Endodermal cell (in vitro differentiated cells): ENCODE results near the gene DTNBP1. TPM values are rescaled to one million over a fixed set of nuclear protein-coding genes. Genes with fewer than 3 reads are reported as not detected.

ENCODE experiments used
- DNase-seq: peaks from one replicate; pipeline ENCODE4 v3.0.0-alpha.2; 2017
- H3K27ac ChIP-seq: 2 replicates; pipeline ENCODE4 v1.5.1; 2013; ENCODE audit warnings: mild to moderate bottlenecking, low read depth, low read length, moderate library complexity
- H3K27me3 ChIP-seq: 2 replicates; pipeline ENCODE4 v1.6.1; 2013; ENCODE audit warnings: mild to moderate bottlenecking, low read length, moderate library complexity; ENCODE audit not compliant: insufficient read depth, control insufficient read depth, poor library complexity, severe bottlenecking
- H3K36me3 ChIP-seq: 2 replicates; pipeline ENCODE4 v1.7.0; 2013; ENCODE audit warnings: mild to moderate bottlenecking, low read length, moderate library complexity; ENCODE audit not compliant: control insufficient read depth, insufficient read depth
- H3K4me1 ChIP-seq: one replicate; pipeline ENCODE4 v1.7.0; 2013; ENCODE audit warnings: low read length; ENCODE audit not compliant: control insufficient read depth, insufficient read depth
- H3K4me3 ChIP-seq: 2 replicates; pipeline ENCODE4 v1.5.1; 2013; ENCODE audit warnings: mild to moderate bottlenecking, low read length, moderate library complexity
- H3K9ac ChIP-seq: 2 replicates; pipeline ENCODE4 v1.6.1; 2013; ENCODE audit warnings: mild to moderate bottlenecking, low read length, moderate library complexity; ENCODE audit not compliant: poor library complexity, severe bottlenecking; ENCODE audit errors: extremely low read depth
- H3K9me3 ChIP-seq: 2 replicates; pipeline ENCODE4 v1.6.1; 2013; ENCODE audit warnings: mild to moderate bottlenecking, low read length, moderate library complexity; ENCODE audit not compliant: control insufficient read depth
- H3K27ac Mint-ChIP-seq: 2 replicates; pipeline ENCODE4 v1.8.0; 2020; ENCODE audit warnings: mixed read lengths
- H3K27me3 Mint-ChIP-seq: 2 replicates; pipeline ENCODE4 v1.8.0; 2021; ENCODE audit warnings: mild to moderate bottlenecking, mixed read lengths; ENCODE audit not compliant: insufficient read depth
- H3K36me3 Mint-ChIP-seq: 2 replicates; pipeline ENCODE4 v1.8.0; 2020; ENCODE audit warnings: low read depth, mixed read lengths
- H3K4me1 Mint-ChIP-seq: 2 replicates; pipeline ENCODE4 v1.8.0; 2020; ENCODE audit warnings: mixed read lengths
- H3K4me3 Mint-ChIP-seq: 2 replicates; pipeline ENCODE4 v1.8.0; 2020; ENCODE audit warnings: mild to moderate bottlenecking, moderate library complexity, mixed read lengths
- H3K9me3 Mint-ChIP-seq: 2 replicates; pipeline ENCODE4 v1.8.0; 2020; ENCODE audit warnings: mild to moderate bottlenecking, mixed read lengths
- WGBS, 2 experiments: methylation state at CpG; one replicate each; pipeline versions ENCODE4 v1.1.5 to v1.1.7; 2013; ENCODE audit warnings: missing lambda C conversion rate in 2 of 2, mixed read lengths in 1 of 2; ENCODE audit not compliant: insufficient coverage in 1 of 2, insufficient read length in 1 of 2; 5-methylcytosine and 5-hydroxymethylcytosine counted together
- total RNA-seq, 2 donors: library from RNA; stranded (reverse); fragmentation: NEBNext Ultra II Directional in 1 of 2; extraction: Animal tissue kit (Norgen Biotek cat#: 25700) in 1 of 2; gene quantifications; 2 replicates in 1 of 2; 3 replicates in 1 of 2; pipeline ENCODE4 v1.2.1, GENCODE V29; 2021
- TF ChIP-seq, protein P1 (sequence below): fragments of 200-600 bp; sonication (generic); conservative IDR thresholded peaks from 2 replicates; pipeline ENCODE4 v1.5.0; 2021; ENCODE audit warnings: antibody characterized with exemption, mild to moderate bottlenecking

The DTNBP1 gene
- total RNA-seq, 2 donors from 2014 or later: 14.1 to 31.4 TPM

DNA sequence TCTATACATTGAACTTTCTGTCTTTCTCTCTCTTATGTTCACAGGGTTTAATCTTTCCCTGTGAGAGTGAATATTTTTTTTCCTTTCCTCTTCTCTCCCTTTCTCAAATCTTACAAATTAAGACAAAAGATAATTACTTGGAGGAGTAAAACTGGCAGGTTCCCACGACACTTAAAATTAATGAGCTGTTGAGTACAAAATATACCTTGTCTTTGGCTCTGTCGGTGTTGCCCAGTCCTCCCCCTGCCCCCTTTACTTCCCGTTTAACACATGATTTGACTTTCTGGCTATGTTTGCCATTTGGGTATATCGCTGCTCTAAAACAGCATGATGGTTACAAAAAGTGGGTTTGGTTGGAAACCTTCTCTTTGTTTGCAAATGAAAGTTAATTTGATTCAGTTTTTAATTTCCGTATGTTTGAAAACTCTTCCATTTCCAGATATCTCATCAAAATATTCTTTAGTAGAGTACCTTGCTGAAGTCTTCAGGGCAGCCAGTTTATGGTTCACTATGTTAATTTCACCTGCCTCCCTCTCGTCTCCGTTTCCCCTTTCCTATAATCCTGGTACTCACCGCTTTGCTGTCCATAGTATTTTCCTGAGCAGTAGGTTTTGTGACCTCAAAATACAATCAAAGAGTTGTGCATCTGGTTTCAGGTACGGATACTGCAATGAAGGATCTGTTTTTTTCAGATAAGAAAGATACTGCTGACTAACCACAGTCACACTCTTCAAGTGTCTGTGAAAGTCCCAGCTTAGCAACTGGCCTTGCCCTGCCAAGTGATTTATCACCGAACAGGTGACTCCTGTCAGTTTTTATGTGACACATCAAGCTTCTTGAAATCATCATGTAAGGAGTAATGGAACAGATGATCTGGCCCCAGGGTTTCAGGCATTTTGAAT, 181.2 kb downstream of the DTNBP1 start:
- Histone ChIP-seq H3K9me3 (no peaks in the 10 kb centered on the region), H3K9ac (no peak overlapping the region), H3K27me3 (no peaks in the 10 kb centered on the region), H3K4me1 (peaks cover 5% of the 10 kb centered on the region), H3K4me3 (no peak overlapping the region), H3K36me3 (peaks cover 21% of the 10 kb centered on the region), H3K27ac (no peak overlapping the region)
- H3K9me3 Mint-ChIP-seq: no peaks in the 10 kb centered on the region
- H3K27me3 Mint-ChIP-seq: no peaks in the 10 kb centered on the region
- H3K36me3 Mint-ChIP-seq: peaks cover 5% of the 10 kb centered on the region
- H3K27ac Mint-ChIP-seq: no peak overlapping the region
- peaks cover 46% of the 10 kb centered on the region for H3K4me1 Mint-ChIP-seq
- peak; percentile 32 for DNase-seq
- H3K4me3 Mint-ChIP-seq: no peak overlapping the region
- TF ChIP-seq, protein P1, sequence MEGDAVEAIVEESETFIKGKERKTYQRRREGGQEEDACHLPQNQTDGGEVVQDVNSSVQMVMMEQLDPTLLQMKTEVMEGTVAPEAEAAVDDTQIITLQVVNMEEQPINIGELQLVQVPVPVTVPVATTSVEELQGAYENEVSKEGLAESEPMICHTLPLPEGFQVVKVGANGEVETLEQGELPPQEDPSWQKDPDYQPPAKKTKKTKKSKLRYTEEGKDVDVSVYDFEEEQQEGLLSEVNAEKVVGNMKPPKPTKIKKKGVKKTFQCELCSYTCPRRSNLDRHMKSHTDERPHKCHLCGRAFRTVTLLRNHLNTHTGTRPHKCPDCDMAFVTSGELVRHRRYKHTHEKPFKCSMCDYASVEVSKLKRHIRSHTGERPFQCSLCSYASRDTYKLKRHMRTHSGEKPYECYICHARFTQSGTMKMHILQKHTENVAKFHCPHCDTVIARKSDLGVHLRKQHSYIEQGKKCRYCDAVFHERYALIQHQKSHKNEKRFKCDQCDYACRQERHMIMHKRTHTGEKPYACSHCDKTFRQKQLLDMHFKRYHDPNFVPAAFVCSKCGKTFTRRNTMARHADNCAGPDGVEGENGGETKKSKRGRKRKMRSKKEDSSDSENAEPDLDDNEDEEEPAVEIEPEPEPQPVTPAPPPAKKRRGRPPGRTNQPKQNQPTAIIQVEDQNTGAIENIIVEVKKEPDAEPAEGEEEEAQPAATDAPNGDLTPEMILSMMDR: no peak
- 84 to 95% methylated on average over 8 to 10 of the region's 10 CpGs for WGBS, 2 experiments

- Mint-ChIP-seq H3K9me3 (no peaks in the 10 kb centered on the region), H3K27me3 (no peaks in the 10 kb centered on the region), H3K27ac (peak overlapping the region; percentile 18), H3K4me3 (no peak overlapping the region), H3K36me3 (peaks cover 8% of the 10 kb centered on the region), H3K4me1 (peaks cover 50% of the 10 kb centered on the region)
- H3K4me1 ChIP-seq: peaks cover 7% of the 10 kb centered on the region
- H3K36me3 ChIP-seq: peaks cover 27% of the 10 kb centered on the region
- TF ChIP-seq, protein P1: no peak
- no peaks in the 10 kb centered on the region for H3K9me3 ChIP-seq
- 90 to 92% methylated on average over 5 to 6 of the region's 7 CpGs for WGBS, 2 experiments
- H3K27me3 ChIP-seq: no peaks in the 10 kb centered on the region
- H3K27ac ChIP-seq: no peak overlapping the region
- peak; percentile 34 for DNase-seq
- H3K4me3 ChIP-seq: no peak overlapping the region
- no peak overlapping the region for H3K9ac ChIP-seq
Observed at GRCh38 chr6:15480525-15480924, 182.3 kb downstream of the DTNBP1 start.

GRCh38 chr6:15479761-15480160, 183.1 kb downstream of the DTNBP1 start:
- Histone ChIP-seq H3K27me3 (no peaks in the 10 kb centered on the region), H3K27ac (no peak overlapping the region), H3K9ac (no peak overlapping the region), H3K36me3 (peaks cover 34% of the 10 kb centered on the region), H3K4me1 (peaks cover 11% of the 10 kb centered on the region), H3K9me3 (no peaks in the 10 kb centered on the region), H3K4me3 (no peak overlapping the region)
- Mint-ChIP-seq H3K27me3 (no peaks in the 10 kb centered on the region), H3K27ac (no peak overlapping the region), H3K4me3 (no peak overlapping the region), H3K9me3 (no peaks in the 10 kb centered on the region), H3K4me1 (peaks cover 53% of the 10 kb centered on the region), H3K36me3 (peaks cover 16% of the 10 kb centered on the region)
- WGBS, 2 experiments: 88 to 93% methylated on average over 3 to 5 of the region's 5 CpGs
- peak; percentile 40 for DNase-seq
- TF ChIP-seq, protein P1: no peak
